Thyroid gland (tissue), 4 donors: ENCODE measurements around the gene SCARB1.

Experiments used
- CTCF ChIP-seq, 6 experiments: fragments of 200-600 bp in 3 of 6; fragments of 450-650 bp in 3 of 6; sonication (generic) in 3 of 6; IDR thresholded peaks; one replicate each; pipeline ENCODE4 v1.5.1; 2016 to 2019; ENCODE audit warnings: antibody characterized with exemption in 6 of 6, mild to moderate bottlenecking in 2 of 6, inconsistent platforms in 1 of 6, moderate library complexity in 1 of 6
- POLR2A ChIP-seq, 2 donors: fragments of 450-650 bp; IDR thresholded peaks; one replicate each; pipeline ENCODE4 v1.6.1; 2017; ENCODE audit warnings: antibody characterized with exemption in 2 of 2, mild to moderate bottlenecking in 2 of 2, moderate library complexity in 1 of 2

GRCh38 chr12:124780752-124781685, 82.6 kb downstream of the SCARB1 start:
- no peak for TF ChIP-seq POLR2A (IDR thresholded peaks at IDR 0.05)
- no peak for TF ChIP-seq CTCF (IDR thresholded peaks at IDR 0.05)
